Uterus (tissue), 4 donors: ENCODE results near the gene RABGAP1. TPM values are rescaled to one million over a fixed set of nuclear protein-coding genes. Genes with fewer than 3 reads are reported as not detected.

Experiments used
- DNase-seq, 2 donors: peaks; one replicate each; pipeline ENCODE4 v3.0.0-alpha.2; 2019 to 2020
- H3K27ac ChIP-seq, 2 donors: fragments of 200-600 bp; sonication (generic); 1 replicate in 1 of 2; 2 replicates in 1 of 2; pipeline ENCODE4 v1.5.1; 2016 to 2018
- H3K27me3 ChIP-seq, 2 donors: fragments of 200-600 bp; sonication (generic); one replicate each; pipeline ENCODE4 v1.5.1; 2018 to 2019; ENCODE audit warnings: control low read depth in 1 of 2
- H3K36me3 ChIP-seq, 2 donors: fragments of 200-600 bp; sonication (generic); one replicate each; pipeline ENCODE4 v1.5.1; 2019; ENCODE audit warnings: control low read depth in 1 of 2
- H3K4me1 ChIP-seq, 2 donors: fragments of 200-600 bp; sonication (generic); one replicate each; pipeline ENCODE4 v1.5.1; 2018 to 2019; ENCODE audit warnings: control low read depth in 1 of 2
- H3K4me3 ChIP-seq, 2 donors: fragments of 200-600 bp; sonication (generic); 1 replicate in 1 of 2; 2 replicates in 1 of 2; pipeline ENCODE4 v1.5.1; 2018 to 2019; ENCODE audit warnings: mild to moderate bottlenecking in 1 of 2
- H3K9me3 ChIP-seq, 2 donors: fragments of 200-600 bp; sonication (generic); one replicate each; pipeline ENCODE4 v1.5.1; 2019; ENCODE audit warnings: control low read depth in 1 of 2
- POLR2A ChIP-seq, 2 donors: fragments of 450-650 bp; IDR thresholded peaks; one replicate each; pipeline ENCODE4 v1.6.1; 2016; ENCODE audit warnings: antibody characterized with exemption in 2 of 2, mild to moderate bottlenecking in 1 of 2, moderate library complexity in 1 of 2
- intact Hi-C: fragments of 100-400 bp; cut with DNase I; formaldehyde crosslinking; loops from one replicate; pipeline ENCODE4 v1.15.1; 2023; ENCODE audit warnings: low total_unique reads
- total RNA-seq, 4 donors: library from RNA; depleted of rRNA in 3 of 4; stranded (reverse); fragments of >200 nt in 3 of 4; gene quantifications; one replicate each; pipeline versions ENCODE4 v1.1.0 to v1.2.4, GENCODE V29; 2014 to 2023
- TF ChIP-seq, protein P1 (sequence below), 4 experiments: fragments of 200-600 bp in 2 of 4; fragments of 450-650 bp in 2 of 4; sonication (generic) in 2 of 4; IDR thresholded peaks; one replicate each; pipeline ENCODE4 v1.5.1; 2016 to 2019; ENCODE audit warnings: antibody characterized with exemption in 4 of 4, mild to moderate bottlenecking in 2 of 4, moderate library complexity in 1 of 4
- donor health status: DM: yes; HTN: yes; CAD: no.

The RABGAP1 gene
- total RNA-seq, 4 donors from 2014 or later = 81.2 to 107 (median 91.0) TPM

DNA sequence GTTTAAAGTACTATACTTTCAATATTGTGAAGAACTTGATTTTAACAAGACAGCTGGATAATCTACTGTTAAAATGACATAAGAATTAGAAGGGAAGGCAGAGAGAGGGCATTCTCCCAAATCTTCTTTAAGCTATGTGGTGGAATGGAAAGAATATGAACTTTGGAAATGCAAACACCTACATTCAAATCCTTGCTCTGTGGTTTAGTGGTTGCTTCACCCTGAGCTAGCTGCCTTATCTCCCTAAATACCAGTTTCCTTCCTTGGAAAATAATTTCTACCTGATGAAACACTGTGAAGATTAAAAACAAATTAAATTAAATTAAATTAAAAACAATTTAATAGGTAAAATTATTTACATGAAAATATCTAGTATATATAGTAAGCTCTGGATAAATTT, 191.2 kb downstream of the RABGAP1 start:
- H3K9me3 ChIP-seq = no peaks in the 10 kb centered on the region
- intact Hi-C loops = no loop called here
- DNase-seq = no peak
- no peaks in the 10 kb centered on the region for H3K36me3 ChIP-seq
- H3K27me3 ChIP-seq = no peaks in the 10 kb centered on the region
- H3K4me3 ChIP-seq = no peak overlapping the region
- no peaks in the 10 kb centered on the region for H3K4me1 ChIP-seq
- no peak overlapping the region for H3K27ac ChIP-seq
- TF ChIP-seq, protein P1, sequence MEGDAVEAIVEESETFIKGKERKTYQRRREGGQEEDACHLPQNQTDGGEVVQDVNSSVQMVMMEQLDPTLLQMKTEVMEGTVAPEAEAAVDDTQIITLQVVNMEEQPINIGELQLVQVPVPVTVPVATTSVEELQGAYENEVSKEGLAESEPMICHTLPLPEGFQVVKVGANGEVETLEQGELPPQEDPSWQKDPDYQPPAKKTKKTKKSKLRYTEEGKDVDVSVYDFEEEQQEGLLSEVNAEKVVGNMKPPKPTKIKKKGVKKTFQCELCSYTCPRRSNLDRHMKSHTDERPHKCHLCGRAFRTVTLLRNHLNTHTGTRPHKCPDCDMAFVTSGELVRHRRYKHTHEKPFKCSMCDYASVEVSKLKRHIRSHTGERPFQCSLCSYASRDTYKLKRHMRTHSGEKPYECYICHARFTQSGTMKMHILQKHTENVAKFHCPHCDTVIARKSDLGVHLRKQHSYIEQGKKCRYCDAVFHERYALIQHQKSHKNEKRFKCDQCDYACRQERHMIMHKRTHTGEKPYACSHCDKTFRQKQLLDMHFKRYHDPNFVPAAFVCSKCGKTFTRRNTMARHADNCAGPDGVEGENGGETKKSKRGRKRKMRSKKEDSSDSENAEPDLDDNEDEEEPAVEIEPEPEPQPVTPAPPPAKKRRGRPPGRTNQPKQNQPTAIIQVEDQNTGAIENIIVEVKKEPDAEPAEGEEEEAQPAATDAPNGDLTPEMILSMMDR (IDR thresholded peaks at IDR 0.05) = no peak
- no peak for TF ChIP-seq POLR2A (IDR thresholded peaks at IDR 0.05)

DNA sequence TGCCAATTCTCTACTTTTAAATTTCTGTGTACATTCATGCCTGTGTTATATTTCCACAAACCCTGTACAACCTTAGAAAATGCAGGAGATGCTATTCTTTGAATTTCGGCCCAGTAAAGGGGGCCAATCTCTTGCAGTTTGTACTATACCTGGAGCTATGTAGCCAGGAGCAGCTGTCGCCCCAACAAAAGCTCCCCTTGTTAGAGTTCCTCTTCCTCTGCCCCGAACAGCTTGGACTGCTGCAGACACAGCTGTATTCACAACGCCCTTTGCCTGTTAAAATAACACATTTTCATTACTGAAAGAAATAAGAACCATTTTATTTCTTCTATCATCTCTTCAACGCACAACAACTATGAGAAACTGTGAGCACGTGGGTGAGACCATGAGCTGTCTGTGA, 191.9 kb downstream of the RABGAP1 start:
- H3K4me1 ChIP-seq = no peaks in the 10 kb centered on the region
- intact Hi-C loops = no loop called here
- H3K36me3 ChIP-seq = no peaks in the 10 kb centered on the region
- no peak for TF ChIP-seq POLR2A (IDR thresholded peaks at IDR 0.05)
- TF ChIP-seq, protein P1 (IDR thresholded peaks at IDR 0.05) = no peak
- no peak overlapping the region for H3K4me3 ChIP-seq
- H3K27me3 ChIP-seq = no peaks in the 10 kb centered on the region
- no peak overlapping the region for H3K27ac ChIP-seq
- no peak for DNase-seq
- no peaks in the 10 kb centered on the region for H3K9me3 ChIP-seq

DNA sequence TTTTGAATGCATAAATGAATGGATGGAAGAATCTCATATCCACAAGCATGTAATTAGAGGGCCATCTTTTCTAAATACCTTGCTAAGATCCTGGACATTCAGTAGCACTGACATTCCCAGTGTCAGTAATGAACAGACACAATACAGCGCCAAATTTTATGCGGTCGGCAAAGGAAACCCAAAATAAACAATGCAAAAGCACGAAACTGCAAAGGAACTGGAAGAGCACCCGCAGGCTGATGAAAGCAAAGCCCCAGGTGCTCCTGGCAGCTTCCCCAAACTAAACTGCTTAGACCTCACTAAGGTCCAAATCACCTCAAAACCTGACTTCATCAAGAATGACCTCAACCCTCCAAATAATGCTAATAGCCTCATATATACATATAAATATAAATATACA, 194.6 kb downstream of the RABGAP1 start:
- H3K36me3 ChIP-seq = no peaks in the 10 kb centered on the region
- TF ChIP-seq POLR2A (IDR thresholded peaks at IDR 0.05) = no peak
- TF ChIP-seq, protein P1 (IDR thresholded peaks at IDR 0.05) = no peak
- no peak overlapping the region for H3K27ac ChIP-seq
- no peaks in the 10 kb centered on the region for H3K27me3 ChIP-seq
- intact Hi-C loops = no loop called here
- H3K9me3 ChIP-seq = no peaks in the 10 kb centered on the region
- DNase-seq = no peak
- no peak overlapping the region for H3K4me3 ChIP-seq
- no peaks in the 10 kb centered on the region for H3K4me1 ChIP-seq

DNA sequence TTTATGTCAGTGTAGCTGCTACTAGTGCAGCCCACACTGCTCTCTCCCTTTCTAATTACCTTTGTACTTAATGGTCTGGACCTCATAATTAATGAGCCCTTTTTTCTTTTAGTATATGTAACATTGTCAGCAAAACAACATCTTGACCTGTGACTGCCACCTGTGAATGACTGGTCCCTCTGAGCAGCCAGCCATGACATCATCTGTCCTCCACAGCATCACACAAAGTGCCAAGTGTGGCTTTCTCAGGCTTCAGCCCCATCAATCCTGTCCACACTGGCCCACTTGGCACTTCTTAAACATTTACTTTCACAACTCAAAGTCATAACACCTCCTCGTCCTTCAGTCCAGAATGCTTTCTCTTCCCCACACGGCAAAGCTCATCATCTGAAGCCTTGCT, 197.3 kb downstream of the RABGAP1 start:
- H3K27me3 ChIP-seq = no peaks in the 10 kb centered on the region
- TF ChIP-seq, protein P1 (IDR thresholded peaks at IDR 0.05) = no peak
- no peak for TF ChIP-seq POLR2A (IDR thresholded peaks at IDR 0.05)
- DNase-seq = no peak
- intact Hi-C loops = no loop called here
- no peak overlapping the region for H3K27ac ChIP-seq
- no peaks in the 10 kb centered on the region for H3K36me3 ChIP-seq
- no peaks in the 10 kb centered on the region for H3K9me3 ChIP-seq
- H3K4me3 ChIP-seq = no peak overlapping the region
- H3K4me1 ChIP-seq = no peaks in the 10 kb centered on the region

DNA sequence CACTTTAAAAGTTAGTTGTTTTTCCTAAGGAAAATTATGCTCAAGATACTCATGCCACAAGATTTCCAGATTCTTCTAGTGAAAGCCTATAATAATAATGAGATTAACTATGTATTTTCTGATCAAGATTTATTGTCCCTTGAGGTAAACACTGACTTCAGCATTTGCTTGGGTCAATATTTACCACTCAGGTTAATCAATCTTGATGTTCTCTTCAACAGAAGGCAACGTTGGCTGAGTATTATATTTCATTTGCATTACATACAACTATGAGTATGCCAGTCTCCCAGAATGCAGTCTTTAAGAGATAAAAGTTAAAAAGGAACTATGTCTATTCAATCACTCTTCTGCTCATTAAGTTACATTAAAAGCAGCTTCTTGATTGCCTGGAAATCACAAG, 208.2 kb downstream of the RABGAP1 start:
- H3K27ac ChIP-seq = no peak overlapping the region
- H3K9me3 ChIP-seq = no peaks in the 10 kb centered on the region
- no peaks in the 10 kb centered on the region for H3K27me3 ChIP-seq
- H3K36me3 ChIP-seq = no peaks in the 10 kb centered on the region
- no peaks in the 10 kb centered on the region for H3K4me1 ChIP-seq
- no peak overlapping the region for H3K4me3 ChIP-seq
- DNase-seq = no peak
- TF ChIP-seq, protein P1 (IDR thresholded peaks at IDR 0.05) = no peak
- TF ChIP-seq POLR2A (IDR thresholded peaks at IDR 0.05) = no peak
- intact Hi-C loops = no loop called here
